Muscle layer of duodenum (tissue), 2 donors: ENCODE results near the gene TBC1D3B.

Experiments used
- H3K27ac ChIP-seq: one replicate; pipeline ENCODE4 v1.7.0; 2013; ENCODE audit warnings: mild to moderate bottlenecking, low read length
- H3K27me3 ChIP-seq: one replicate; pipeline ENCODE4 v1.7.0; 2013; ENCODE audit warnings: low read depth, mild to moderate bottlenecking, control low read depth, low read length
- H3K36me3 ChIP-seq, 2 donors: one replicate each; pipeline ENCODE4 v1.7.0; 2013; ENCODE audit warnings: low read length in 2 of 2, control low read depth in 1 of 2, mild to moderate bottlenecking in 1 of 2; ENCODE audit not compliant: insufficient read depth in 2 of 2, control insufficient read depth in 1 of 2
- H3K4me1 ChIP-seq, 2 donors: one replicate each; pipeline ENCODE4 v1.7.0; 2013; ENCODE audit warnings: low read length in 2 of 2, mild to moderate bottlenecking in 2 of 2, control low read depth in 1 of 2, moderate library complexity in 1 of 2; ENCODE audit not compliant: insufficient read depth in 2 of 2, control insufficient read depth in 1 of 2
- H3K4me3 ChIP-seq, 2 donors: one replicate each; pipeline ENCODE4 v1.7.0; 2013; ENCODE audit warnings: low read length in 2 of 2, low read depth in 1 of 2, mild to moderate bottlenecking in 1 of 2
- H3K9me3 ChIP-seq, 2 donors: one replicate each; pipeline ENCODE4 v1.7.0; 2013; ENCODE audit warnings: low read length in 2 of 2, control low read depth in 1 of 2, mild to moderate bottlenecking in 1 of 2; ENCODE audit not compliant: control insufficient read depth in 1 of 2
- donor health status: healthy.

Gene TBC1D3B

DNA sequence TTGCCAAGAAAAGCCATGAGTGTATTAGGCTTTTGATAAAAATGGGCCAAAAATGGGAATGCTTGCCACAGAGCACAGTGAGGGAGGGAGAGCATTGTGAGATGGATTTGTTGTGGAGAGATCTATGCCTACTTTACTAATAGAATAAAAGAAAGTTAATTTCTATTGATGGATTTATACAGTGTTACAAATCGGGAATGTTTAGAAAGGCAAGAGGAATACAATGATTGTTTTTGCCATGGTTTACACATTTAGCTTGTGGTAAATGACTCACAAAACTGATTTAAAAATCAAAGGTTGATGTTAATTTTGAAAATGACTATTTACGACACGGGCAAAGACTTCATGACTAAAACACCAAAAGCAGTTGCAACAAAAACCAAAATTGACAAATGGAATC, 56.2 kb downstream of the TBC1D3B start:
- Histone ChIP-seq H3K4me1 (no peaks in the 10 kb centered on the region), H3K36me3 (no peaks in the 10 kb centered on the region), H3K9me3 (peaks cover 0 to 5% of the 10 kb centered on the region in 2 donors), H3K27ac (no peak overlapping the region), H3K4me3 (no peak overlapping the region), H3K27me3 (no peaks in the 10 kb centered on the region)

- Histone ChIP-seq H3K4me3 (no peak overlapping the region), H3K9me3 (no peaks in the 10 kb centered on the region), H3K27ac (no peak overlapping the region), H3K27me3 (no peaks in the 10 kb centered on the region), H3K4me1 (no peaks in the 10 kb centered on the region), H3K36me3 (no peaks in the 10 kb centered on the region)
These were observed 57.7 kb downstream of the TBC1D3B start for GRCh38 chr17:36118477-36119353.

DNA sequence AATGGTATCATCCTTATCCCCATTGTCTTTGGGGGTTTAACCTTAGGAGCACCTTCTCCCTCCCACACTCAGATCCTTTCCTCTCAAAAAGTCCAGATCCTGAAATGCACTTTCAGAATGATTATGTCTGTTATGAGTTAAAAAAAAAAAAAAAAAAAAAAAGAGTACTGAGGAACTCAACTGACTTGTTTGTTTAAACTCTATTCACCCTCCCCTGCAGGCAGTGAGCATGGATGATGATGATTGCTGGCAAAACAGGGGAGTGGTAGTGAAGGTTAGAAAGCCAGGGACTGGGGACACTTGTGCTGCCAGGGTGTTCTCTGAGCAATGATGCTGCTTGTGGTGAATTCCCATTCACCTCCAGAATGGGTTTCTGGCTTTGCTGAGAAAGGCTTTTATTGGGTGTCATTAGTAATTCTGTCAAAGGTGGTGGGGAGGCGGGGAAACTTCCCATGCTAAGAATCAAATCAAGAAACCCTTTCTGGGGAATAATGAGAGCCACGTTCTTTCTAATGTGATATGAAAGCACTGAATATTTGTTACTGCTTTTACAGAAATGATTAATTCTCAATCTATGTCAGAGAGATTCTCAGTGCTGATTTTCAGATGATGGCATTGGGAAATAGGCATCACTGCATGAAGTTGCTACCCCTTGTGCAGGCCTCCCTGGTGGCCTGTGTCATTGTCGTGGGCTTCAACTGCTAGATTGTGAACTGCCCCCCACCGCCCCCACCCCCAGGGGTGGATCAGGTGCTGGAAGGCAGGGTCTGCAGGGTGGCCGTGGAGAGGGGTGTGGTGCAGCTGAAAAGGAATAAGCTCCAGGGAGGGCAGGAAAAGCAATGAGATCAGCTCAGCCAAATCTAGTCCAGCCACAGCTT, 58.7 kb downstream of the TBC1D3B start:
- Histone ChIP-seq H3K27me3 (no peaks in the 10 kb centered on the region), H3K4me1 (no peaks in the 10 kb centered on the region), H3K36me3 (no peaks in the 10 kb centered on the region), H3K9me3 (no peaks in the 10 kb centered on the region), H3K27ac (no peak overlapping the region), H3K4me3 (no peak overlapping the region)
